Measurements from ENCODE around the gene TEAD1.

Gene TEAD1

DNA sequence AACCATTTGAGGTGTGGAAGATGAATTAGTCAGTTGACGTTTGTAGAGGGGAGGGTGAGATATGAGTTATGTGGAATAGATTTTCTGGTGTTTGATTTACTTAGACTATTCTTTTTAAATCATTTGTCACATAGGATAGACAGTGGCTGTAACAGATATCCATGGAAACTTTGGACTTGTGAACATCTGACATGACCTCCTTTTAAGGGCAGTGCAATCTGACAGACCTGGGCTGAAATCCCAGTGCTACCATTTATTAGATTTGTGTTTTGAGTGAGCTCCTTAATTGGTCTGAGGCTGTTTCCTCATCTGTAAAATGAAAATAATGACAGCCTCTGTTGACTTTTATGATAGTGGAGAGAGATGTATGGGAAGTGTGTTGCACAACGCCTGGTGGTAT, 159.9 kb downstream of the TEAD1 start:
- DNase-seq (ENCODE audit: low read depth in 2 of 2): no peak

DNA sequence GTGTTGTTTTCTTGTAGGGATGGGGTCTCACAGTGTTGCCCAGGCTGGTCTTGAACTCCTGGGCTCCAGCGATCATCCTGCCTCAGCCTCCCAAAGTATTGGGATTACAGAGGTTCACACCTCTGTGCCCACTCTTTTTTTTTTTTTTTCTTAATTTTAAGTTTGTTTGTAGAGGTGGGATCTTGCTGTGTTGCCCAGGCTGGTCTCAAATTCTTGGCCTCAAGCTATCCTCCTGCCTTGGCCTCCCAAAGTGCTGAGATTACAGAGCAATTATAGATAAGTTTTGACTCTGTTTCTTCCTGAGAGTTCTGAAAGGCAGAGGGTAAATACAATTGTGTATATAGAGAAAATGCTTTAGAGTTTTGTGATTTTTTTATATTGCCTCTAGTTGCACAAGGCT, 160.4 kb downstream of the TEAD1 start:
- DNase-seq (ENCODE audit: low read depth in 2 of 2): no peak

DNA sequence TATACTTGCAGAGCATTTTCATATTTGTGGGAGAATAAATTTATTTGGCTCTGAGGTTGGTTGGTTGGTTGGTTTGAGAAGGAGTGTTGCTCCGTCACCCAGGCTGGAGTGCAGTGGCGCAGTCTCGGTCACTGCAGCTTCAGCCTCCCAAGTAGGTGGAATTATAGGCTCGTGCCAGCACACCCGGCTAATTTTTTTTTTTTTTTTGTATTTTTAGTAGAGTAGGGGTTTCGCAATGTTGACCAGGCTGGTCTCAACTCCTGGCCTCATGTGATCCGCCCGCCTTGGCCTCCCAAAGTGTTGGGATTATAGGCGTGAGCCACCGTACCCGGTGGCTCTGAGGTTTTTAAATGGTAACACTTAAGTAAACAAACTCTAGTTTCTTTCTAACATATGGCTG, 161.1 kb downstream of the TEAD1 start:
- DNase-seq (ENCODE audit: low read depth in 2 of 2): no peak

DNA sequence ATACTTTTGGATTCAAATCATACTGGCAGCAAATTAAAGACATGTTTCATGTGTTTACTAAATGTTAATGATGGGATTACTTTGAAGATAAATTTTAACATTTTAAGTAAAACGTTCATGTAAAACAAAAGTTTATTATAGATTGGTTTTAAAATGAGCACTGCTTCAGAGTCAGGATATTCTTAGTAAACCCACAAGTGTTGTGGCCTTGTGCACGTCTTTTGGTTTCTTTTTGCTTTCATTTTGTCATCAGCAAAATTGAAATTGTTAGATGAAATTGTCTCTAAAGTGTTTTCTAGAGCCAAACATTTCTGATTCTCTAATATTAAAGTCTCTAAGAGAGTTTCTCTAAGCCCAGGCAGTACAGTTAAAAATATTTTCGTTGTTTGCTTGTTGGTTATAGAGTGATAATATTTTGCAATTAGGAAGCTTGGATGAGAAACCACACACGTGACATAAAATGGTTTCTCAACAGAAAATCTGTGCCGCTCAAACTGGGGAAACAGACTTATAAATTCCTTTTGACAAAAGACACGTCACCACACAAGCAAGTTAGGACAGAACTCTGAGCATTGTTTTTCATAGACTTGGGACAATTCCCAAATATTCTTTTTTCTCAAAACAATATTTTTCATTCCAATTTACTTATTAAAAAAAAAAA, 164.4 kb downstream of the TEAD1 start:
- no peak for DNase-seq (ENCODE audit: low read depth in 2 of 2)

DNA sequence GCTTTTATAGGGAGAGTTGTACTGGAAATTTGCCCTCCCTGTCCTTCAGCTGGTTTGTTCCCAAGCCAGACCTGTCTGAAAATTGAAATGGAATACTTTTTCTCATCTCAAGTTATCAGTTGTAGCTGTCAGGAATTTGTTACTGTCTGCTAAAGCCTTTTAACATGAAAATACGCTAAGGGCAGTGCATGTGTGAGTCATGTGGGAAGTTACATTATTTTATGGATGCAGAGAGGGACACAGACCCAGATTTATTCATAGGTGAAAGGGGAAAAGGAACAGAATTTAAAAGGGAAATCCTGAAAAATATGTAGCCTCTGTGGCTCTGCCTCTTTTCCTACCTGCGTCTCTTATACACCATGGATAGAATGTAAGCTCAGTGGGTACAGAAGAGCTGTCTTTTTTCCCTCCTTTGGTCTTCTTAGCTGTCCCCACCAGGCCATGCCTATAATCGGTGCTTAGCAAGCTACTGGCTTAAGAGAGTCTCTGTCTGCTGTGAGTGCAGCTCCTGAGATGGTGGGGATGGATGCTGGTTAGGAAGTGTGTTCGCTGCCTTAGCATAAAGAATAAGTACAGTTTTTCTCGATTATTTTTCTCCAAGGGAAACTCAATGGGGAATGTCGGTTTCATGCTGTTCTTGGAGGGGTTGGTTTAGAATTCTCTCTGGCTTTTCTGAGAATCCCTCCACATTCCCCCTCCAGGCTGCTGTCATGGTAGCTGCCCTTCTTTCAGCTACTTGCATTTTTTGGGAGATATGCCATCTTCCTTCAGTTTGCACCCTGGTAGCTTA, 166.8 kb downstream of the TEAD1 start:
- no peak for DNase-seq (ENCODE audit: low read depth in 2 of 2)

DNA sequence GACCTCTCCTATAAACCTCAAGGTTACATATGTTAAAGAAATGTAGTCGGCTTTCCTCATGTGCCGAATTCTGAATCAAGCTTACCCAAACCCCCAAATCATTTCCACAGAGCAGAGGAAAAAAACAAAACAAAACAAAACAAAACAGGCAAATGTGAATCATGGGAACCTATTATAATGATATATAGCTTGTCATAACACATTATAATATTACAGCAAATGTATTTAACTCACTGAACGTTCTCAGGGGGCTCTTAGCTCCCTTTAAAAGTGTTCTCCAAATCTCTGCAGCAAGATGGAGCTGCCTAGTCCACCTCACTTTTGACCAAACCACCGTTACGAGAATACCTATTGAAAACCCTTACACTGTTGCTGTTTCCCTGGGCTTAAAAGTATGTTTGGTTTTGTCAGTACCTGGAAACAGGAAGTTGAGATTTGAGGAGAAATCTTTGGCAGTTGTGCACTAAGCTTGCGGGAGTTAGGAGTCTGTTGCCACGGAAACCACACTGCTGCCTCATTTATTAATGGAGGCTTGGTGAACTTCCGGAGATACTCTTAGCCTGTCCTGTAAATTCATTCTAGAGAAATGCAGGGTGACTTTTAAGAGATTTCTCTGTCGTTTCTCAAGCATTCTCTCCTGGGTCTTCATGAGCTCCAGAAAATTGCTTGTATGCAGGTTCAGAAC, 167.9 kb downstream of the TEAD1 start:
- DNase-seq (ENCODE audit: low read depth in 2 of 2): no peak

DNA sequence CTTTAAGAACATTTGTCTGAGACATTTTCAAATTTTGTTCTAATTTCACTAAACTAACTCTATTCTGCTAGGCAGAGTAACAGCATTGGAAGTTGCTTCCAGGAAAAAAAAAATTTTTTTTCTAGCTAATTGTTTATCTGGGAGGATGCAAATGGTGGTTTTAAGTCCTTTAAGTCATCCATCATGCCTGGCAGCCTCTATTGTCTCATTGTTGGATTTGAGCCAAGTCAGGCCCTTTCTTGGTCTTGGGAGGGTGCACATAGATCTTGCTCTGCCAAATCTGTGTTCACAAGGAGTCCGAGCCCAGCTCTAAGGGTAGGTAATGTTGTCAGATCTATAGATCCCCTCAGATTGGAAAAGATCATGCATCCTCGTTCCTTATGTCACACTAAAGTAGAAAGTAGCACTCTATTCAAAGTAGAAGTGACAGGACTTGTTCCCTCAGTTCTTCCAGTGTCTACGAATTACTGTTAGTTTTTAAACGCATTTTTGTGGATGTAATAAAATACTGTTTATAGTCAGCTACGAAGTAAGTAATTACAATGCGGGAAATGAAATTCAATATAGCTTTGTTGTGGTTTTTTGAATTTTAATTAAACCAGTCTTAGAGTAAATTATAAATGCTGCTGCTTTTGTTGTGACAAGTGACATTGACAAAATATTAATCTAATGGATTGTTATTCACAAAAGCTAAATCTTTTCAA, 168.9 kb downstream of the TEAD1 start:
- no peak for DNase-seq (ENCODE audit: low read depth in 2 of 2)

DNA sequence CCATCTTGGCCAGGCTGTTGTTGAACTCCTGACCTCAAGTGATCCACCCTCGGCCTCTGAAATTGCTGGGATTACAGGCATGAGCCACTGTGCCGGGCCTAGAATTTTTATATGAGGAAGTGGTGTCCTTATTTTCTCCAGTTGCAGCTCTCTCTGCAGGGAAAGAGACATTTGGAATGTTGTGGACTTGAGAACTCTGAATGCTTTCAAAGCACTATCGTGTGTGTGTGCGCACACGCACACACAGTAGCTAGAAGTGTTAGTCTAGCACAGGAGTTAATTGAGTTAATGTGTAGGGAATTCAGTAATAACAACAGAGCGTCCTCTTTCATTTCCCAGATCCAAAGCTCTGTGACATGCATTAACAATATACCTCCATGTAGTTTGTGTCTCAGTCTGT, 170.9 kb downstream of the TEAD1 start:
- no peak for DNase-seq (ENCODE audit: low read depth in 2 of 2)

DNA sequence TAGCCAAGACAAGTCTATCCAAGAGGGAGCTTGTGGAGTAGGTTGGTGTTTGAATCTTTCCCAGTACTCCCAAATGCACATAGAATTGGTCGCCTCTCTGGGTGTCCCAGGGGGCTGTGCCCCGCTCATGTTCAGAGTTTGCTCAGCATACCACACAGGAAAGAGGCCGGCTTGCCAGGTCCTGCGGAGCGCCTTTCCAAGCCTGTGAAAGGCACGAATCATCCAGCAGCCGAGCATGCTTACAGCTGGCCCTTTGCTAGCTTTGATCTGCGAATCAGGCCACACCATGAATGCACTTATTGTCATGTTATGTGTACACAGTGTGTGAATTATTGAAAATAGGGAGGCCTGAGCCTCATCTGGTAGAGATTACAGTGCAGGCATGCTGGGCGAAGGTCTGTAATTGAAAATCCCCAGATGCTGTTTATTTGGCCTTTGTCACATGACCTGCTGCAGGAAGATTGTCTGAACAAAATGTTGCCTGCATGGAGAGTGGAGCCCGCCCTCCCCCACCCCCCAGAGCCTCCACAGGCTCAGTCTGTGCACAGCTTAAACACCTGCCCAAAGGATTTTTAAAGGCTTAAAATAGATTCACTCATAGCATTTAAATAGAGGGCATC, 171.6 kb downstream of the TEAD1 start:
- no peak for DNase-seq (ENCODE audit: low read depth in 2 of 2)

DNA sequence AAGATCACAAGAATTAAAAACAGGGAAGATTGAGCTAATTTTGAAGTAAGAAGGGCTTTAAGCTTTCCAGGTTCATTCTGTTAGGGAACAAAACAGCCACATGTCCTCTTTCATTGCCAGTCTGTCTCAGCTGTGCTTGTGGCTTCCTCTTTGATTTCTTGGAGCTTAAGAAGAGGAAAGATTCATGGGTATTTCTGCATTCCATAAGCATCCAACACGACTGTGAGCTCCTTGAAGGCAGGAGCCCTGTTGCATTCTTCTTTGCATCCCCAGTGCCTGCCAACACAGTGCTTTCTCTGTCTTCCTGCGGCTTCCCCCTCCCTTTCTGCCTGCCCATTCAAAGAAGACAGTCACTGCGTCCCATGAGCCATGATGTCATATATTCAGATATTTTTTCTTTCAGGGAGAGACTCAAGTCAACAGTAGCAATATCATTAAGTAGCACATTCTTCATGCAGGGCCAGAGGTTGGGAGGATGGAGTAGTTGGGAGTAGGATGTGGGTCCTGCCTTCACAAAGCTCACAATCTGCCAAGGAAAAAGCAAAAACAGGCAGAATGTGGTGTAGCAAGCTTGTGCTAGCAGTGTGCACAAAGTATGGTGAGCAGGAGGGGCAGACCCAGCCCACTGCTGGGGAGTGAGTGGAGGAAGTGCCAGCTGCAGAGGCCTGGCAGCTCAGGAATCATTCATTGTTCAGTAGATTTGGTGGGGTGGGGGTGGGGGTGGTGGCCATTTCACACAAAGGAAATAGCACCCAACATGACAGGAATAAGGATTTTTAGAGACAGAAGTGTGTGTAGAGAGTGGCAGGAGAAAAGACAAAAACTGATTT, 172.8 kb downstream of the TEAD1 start:
- DNase-seq (ENCODE audit: low read depth in 2 of 2): no peak

DNA sequence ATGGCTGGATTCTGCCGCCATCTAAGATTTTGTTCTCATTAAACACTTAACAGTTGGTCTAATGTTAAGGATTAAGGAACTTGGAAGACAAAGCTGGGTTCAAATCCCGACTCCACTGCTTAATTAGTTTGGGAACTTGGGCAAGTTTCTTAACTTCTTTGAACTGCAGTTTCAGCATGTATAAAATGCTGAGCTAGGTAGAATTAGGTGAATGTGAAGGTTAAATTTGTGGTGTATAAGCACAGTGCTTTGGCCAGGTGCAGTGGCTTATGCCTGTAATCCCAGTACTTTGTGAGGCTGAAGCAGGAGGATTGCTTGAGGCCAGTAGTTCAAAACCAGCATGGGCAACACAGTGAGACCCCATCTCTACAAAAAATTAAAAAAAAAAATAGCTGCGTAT, 174.2 kb downstream of the TEAD1 start:
- no peak for DNase-seq (ENCODE audit: low read depth in 2 of 2)

DNA sequence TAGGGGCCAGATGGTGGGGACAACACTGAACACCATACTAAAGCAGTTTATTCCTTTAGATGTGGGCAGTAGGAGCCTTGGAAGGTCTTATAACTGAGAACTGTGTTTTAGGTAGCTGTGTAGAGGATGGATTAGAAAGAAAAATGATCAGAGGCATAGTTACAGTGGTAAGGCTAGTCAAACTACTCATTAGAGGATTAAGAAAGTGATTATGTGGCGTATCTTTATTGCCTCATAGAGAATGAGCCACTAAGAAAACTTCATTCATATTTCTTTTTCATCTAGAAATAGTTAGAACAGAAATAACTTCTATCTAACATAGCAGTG, 179.1 kb downstream of the TEAD1 start:
- DNase-seq (ENCODE audit: low read depth in 2 of 2): no peak

DNA sequence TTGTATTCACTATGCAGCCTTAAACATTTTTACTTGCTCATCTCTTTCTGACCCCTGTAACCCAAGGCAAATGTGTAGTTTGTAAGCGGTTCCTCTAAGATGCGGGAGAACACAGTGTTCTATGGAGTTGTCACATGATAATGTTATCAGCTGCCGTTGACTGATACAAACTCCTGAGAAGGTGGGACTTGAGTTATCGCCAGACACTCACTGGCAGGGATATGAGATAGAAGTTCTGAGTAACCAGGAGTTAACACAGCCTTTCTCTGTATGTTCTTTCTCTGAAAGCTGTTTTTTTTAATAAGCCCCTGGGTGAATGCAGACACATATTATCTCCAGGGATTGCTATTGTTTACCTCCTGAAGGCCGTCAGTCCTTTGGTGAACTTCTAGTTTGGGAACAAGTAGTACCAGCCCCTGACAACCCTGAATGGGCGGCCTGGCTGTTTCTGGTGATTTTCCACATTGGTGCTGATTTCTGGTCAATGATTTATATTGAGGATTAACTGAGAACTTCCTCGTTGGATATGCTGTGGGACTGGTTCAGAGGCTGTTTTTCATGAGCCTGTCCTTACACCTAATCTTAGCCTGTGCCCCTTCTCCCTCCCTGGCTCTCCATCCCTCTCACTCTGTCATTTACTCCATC, 179.6 kb downstream of the TEAD1 start:
- DNase-seq (ENCODE audit: low read depth in 2 of 2): no peak

DNA sequence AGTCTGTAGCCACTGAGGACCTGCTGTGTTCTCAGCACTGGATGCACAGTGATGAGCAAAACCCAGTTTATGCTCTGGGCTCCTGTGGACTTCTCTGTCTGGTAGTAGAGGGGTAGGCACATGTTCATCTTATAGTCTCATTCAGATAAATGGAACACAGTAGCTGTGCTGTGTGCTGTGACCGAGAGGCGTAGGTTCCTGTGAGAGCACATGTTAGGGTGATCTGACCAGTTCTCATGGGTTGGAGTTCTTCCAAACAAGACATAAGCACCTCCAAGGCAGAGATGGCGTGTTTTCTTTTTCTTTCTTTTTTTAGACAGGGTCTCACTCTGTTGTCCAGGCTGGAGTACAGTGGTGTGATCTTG, 180.1 kb downstream of the TEAD1 start:
- DNase-seq (ENCODE audit: low read depth in 2 of 2): no peak

DNA sequence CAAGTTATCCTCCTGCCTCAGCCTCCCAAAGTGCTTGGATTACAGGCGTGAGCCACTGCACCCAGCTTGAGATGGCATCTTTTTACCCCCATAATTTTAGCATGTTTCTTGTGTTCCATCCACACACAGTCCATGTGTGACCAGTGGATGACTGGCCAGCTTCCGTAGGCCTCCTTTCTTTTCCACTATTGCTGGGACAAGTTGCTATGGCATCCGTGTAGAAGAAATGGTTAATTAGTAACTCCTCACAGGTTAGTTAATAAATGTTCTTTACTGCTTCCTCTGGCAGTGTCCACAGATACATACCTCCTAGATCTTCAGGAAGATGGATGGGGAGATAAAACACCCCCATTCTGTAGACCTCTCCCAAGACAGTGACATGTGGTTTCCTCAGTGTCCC, 180.6 kb downstream of the TEAD1 start:
- no peak for DNase-seq (ENCODE audit: low read depth in 2 of 2)

DNA sequence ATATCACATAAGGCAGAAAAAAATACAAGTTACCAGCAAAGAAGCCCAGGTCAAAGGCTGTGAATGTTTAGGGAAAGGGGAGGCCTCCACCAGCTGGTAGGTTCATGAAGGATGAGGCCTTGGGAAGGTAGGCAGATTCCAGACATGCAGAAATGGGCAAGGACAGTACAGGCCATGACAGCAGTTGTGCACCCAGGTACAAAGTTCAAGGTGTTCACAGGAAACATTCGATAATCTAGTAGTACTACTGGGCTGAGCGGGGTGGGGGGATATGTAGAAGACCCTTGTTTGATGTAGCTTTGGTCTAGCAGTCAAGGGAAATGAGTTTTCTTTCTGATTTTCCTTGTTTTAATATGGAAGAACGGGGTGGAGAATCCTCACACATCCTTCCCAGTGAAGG, 182.1 kb downstream of the TEAD1 start:
- no peak for DNase-seq (ENCODE audit: low read depth in 2 of 2)

DNA sequence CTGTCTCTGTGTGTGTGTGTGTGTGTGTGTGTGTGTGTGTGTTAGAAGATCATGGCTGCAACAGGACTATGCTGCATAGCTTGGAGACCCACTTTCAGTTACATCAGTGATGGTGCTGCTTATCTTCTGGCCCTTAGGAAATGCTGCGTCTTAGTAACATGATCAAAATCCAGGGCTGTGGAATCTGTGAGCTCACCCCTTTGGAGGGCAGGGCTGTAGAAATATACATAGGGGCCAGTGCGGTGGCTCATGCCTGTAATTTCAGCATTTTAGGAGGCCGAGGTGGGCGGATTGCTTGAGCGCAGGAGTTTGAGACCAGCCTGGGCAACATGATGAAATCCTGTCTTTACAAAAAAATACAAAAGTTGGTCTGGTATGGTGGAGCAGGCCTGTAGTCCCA, 183.4 kb downstream of the TEAD1 start:
- no peak for DNase-seq (ENCODE audit: low read depth in 2 of 2)

DNA sequence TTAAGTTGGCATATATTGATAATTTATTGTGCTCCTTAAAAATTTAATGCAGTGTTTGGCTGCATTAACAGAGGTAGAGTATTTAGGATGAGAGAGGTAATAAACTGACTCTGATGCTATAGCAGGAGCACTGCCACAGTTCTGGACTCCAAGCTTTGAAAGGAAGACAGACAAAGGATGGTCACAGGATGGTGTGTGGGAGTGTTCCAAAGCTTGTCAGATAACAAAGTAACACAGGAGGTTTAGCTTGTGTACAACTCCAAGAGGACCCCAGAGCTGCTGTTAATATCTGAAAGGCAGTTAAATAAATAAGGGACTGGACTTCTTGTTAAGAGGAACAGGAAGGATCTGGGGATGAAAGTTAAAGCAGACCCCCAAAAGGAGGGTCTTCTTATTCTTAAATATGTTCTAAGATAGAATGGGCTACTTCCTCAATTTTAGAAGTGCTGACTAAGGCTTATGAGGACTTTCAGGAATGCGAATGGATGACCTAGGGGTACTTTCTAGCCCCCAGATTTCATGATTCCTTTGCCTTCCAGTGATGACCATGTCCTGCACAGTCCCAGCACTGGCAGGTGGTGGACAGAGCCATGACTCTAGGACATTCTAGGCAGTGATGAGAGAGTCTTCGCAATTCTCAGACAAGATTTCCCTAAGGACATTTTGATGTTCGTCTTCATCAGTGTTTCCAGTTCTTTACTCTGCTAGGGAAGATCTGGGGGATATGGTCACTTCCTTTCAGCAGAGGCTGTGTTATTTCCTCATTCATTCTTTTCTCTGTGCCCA, 185.8 kb downstream of the TEAD1 start:
- no peak for DNase-seq (ENCODE audit: low read depth in 2 of 2)

DNA sequence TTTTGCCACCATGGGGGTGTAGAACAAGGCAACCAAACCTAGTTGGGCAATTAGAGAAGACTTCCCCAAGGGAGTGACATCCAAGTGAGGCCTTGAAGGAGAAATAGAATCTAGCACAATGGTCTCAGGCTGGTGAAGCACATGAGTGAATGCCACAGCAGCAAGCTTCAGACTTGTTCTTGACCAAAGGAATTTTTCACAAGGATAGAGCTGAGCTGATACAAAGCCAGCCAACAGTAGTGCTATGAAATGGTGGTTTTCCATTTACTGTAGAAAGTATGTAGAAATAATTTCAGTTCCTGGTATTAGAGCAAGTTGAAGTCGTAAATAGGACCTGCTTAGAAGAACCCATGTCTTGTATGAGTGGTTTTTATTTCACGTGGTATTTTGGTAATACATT, 186.6 kb downstream of the TEAD1 start:
- DNase-seq (ENCODE audit: low read depth in 2 of 2): no peak
